Activated CD4-positive, alpha-beta T cell treated with anti-CD3 and anti-CD28 coated beads, Interleukin-2, amount 50 U/mL, for 48 hours (primary cell): Measurements from ENCODE around the gene HRAS.
A peak's percentile ranks its signal among the peaks of the same experiment; 100 is the strongest.

ENCODE experiments used
- DNase-seq, 2 experiments: peaks; one replicate each; pipeline ENCODE4 v3.0.0-alpha.2; 2020

HRAS gene

GRCh38 chr11:506995-507726 is 28.2 kb downstream of the HRAS start, which contains the start of gene RNH1:
TSS of gene RNH1 (minus strand) at chr11:507242. CDS start at chr11:502162, 5,080 bp downstream.
- DNase-seq = peak; percentile 99

DNA sequence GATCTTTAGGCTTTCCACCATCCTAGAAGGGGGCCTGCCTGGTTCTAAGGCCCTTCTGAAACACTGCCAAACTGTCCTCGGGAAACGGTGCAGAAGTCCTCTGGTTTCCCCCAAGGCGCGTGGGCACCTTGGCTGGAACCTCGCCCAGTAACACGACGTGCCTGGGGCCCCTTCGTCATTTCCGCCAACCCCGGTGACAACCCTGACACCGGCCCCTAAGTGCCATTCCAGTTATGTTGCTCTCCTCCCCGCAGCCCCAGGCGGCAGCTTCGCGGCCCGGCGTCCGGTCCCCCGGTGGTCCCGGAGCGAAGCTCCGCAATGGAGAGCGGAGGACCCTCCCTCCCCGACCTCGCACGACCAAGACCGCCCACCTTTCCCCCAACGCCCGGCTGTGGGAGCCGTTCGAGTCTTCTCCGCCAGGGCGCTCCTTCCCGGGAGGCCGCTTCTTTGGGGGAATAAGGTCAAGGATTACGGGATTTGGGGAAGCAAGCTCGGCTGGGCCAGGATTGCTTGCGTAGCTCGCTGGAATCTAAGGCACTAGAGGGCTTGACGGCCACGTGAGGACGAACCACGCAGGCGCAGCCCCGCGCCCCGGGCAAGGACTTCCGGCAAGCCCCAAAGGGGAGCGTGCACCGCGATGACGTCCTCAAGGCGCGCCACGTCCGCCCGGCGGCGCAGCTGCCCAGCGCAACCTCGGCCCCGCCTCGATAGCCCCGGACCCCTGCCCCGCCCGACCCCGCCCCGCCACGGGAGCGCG is 29.0 kb downstream of the HRAS start:
- peak; percentile 97 for DNase-seq

DNA sequence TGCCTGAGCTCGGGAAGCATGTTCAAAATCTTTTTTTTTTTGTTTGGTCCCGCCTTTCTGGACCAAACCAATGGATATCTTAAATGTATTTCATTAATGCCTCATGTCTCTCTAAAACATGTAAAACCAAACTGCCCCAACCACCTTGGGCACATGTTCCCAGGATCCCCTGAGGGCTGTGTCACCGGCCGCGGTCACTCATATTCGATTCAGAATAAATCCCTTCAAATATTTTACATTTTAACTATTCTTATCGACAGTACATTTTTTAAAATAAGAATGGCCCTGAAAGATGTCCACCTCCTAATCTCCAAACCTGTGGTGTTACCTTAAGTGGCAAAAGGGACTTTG is 30.4 kb downstream of the HRAS start:
- no peak for DNase-seq

GRCh38 chr11:504053-504993 is 31.1 kb downstream of the HRAS start:
- peak in 1 of 2 experiments; percentile 13 for DNase-seq

GRCh38 chr11:503179-503981 is 32.0 kb downstream of the HRAS start:
- DNase-seq = peak; percentile 53 to 58

GRCh38 chr11:502288-503178 is 32.8 kb downstream of the HRAS start:
- DNase-seq = no peak

- DNase-seq = no peak
Measured at GRCh38 chr11:501683-502287, 33.6 kb downstream of the HRAS start.

DNA sequence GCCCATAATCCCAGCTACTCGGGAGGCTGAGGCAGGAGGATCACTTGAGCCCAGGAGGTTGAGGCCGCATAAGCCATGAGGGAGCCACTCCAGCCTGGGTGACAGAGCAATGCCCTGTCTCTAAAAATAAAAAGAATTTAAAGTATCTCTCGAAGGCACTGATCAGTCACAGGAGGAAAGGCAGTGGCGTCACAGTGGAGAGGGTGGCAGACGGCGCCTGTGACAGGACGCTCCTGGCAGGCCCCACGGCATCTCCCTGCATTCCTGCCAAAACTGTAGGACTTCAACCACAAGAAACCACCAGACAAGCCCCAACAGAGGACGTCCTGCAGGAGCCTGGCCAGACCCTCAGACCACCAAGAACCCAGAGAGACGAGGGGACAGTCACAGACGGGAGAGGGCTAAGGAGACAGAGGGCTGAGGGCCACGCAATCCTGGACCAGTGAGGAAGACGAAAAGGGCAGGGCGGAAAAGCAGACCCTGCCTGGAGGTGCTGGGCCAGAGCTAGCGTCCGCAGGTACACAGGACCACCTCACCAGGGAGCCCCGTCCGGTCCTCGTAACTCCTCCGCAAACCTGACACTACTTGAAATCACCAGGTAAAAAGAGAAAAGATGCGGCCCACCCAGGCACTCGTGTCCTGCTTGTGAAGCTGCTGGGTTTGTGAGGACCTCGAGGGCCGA is 34.2 kb downstream of the HRAS start:
- no peak for DNase-seq

DNA sequence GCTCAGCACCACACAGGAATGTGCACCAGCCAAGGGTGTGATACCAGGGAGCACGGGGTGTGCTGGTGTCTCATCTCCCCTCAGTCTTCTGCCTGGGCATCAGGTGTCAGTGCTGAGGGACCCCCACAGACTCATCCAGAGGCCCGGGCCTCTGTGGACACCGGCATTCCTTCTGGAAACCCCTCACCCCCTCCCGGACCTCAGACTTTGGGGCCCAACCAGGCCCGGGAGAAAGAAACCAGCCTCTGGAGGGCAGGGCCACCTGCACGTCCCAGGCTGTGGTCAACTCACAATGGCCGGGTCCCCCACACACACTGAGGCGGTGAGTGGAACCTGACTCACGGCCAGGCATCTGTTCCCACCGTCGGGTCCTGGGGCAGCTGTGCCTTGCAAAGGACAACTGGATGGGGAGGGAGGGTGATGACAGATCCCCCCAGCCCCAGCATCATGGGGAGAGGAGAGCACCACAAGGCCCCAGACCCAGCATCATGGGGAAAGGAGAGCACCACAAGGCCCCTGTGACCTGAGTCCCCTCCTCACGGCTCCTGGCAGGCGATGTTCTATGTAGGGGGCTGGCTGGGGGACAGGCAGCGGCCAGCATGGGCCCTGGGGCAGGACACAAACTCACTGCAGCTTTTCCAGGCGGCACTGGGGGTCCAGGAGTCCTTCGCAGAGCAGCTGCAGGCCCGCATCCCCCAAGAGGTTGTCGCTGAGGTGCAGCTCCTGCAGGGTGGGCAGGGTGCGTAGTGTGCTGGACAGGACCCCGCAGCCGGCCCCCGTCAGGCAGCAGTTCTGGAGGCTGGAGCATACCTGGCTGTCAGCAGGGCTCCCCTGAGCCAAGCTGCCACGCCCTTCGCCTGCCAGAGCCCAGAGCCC is 35.9 kb downstream of the HRAS start:
- no peak for DNase-seq

DNA sequence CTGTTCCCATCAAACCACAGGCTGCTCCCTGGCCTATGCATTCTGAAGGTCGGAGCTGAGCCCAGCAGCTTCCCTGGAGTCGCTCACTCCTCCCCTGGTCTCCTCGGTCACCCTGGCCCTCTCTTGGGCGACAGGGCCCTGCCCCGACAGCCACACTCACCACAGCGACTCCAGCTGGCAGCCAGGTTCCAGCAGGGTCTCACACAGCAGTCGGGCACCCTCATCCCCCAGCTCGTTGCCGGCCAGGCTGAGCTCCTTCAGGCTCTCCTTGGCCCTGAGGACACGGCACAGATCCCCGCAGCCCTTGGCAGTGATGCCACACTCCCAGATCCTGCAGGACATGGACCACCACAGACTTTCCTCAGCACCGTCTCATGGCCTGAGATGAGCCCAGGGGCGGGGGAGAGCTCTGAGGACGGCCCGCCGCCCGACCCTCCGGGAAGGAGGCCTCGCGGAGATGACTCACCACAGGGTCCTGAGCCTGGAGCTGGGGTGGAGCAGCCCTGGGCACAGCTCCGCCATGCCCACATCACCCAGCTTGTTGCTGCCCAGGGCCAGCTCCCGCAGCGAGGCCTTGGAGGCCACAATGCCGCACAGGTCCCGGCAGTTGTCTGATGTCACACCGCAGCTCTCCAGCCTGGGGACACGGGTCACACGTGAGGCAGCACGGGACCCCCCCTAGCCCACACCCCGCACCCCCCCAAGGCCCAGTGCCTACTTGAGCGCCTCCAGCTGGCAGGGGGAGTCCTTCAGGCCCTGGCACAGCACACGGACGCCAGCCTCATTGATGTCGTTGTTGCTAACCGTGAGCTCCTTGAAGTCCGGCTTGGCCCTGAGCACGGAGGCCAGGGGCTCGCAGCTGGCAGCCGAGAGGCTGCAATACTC is 36.8 kb downstream of the HRAS start:
- no peak for DNase-seq

- DNase-seq = no peak
Measured at GRCh38 chr11:497565-498296, 37.6 kb downstream of the HRAS start.

- DNase-seq = no peak
Measured at GRCh38 chr11:496834-497564, 38.4 kb downstream of the HRAS start.

GRCh38 chr11:495537-495931 is 39.8 kb downstream of the HRAS start:
- DNase-seq = no peak

DNA sequence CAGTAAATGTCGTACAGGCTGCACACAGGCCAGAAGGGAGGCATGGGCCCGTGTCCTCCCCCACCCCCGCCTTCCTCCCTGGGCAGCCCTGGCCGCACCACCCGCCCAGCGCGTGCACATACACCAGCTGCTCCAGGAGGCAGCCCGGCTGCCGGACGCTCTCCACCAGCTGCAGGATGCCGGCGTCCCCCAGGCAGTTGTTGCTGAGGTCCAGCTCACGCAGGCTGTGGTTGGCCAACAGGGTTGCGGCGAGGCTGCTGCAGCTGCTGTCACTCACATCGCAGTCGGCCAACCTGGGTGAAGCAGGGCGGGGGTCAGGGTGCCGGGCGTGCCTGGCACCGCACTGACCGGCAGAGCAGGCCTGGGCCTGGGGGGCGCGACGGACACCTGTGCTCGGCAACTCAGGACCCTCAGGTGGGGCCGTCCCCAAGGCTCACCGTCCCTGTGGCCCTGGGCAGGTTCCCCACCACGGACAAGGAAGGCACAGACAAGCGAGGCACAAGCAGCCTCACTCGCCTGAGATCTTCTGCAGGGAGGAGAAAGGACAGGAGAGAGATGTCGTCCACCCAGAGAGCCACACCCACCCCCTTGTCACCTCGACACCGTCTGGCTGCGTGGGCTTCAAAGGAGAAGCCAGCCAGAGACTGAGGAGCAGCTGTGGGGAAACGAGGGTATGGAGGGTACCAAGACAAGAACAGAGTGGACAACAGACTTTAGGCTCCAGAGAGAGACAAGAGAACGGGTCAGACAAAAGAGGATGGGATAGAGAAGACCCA is 40.4 kb downstream of the HRAS start:
- no peak for DNase-seq

GRCh38 chr11:492427-493226 is 42.7 kb downstream of the HRAS start:
- DNase-seq = no peak
